Measurements from ENCODE around the gene TMEM82.

Gene TMEM82

DNA sequence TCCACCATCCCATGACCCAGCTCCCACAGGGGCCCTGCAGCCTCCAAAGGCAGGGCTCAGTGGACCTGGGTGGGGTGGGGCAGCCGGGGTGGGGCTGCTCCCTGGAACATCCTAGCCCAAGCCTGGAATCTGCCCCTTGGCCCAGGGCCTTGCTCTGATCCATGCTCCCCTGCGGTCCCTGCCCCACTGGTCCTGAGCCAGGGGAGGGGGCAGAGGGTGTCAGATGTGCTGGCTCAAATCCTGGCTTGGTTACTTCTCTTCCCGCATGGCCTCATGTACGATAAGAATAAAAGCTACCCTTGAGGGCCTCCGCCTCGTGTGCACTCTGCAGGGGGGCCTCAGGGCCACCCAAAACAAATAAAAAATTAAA, 5.4 kb upstream of the TMEM82 start:
- no peak for DNase-seq

- DNase-seq = no peak
Observed at GRCh38 chr1:15737324-15738319, 4.7 kb upstream of the TMEM82 start.

- DNase-seq = peak; percentile 31
Observed at GRCh38 chr1:15738416-15739113, 3.7 kb upstream of the TMEM82 start.

DNA sequence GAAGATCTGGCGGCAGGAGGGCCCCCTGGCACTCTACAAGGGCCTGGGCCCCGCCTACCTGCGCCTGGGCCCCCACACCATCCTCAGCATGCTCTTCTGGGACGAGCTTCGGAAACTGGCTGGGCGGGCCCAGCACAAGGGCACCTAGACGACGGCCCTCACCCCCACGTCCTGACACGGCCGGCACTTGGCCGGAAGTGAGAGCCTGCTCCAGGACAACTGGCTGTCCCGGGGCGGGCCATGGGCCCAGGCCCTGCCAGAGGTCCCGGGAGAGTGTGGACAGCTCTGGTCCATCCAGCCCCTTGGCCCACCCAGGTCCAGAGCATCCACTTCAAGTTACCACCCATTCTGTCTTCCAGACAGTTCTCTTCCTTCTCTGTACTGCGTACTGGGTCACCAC, 3.0 kb upstream of the TMEM82 start:
- DNase-seq = no peak

GRCh38 chr1:15739745-15740144, 2.6 kb upstream of the TMEM82 start:
- DNase-seq = no peak

DNA sequence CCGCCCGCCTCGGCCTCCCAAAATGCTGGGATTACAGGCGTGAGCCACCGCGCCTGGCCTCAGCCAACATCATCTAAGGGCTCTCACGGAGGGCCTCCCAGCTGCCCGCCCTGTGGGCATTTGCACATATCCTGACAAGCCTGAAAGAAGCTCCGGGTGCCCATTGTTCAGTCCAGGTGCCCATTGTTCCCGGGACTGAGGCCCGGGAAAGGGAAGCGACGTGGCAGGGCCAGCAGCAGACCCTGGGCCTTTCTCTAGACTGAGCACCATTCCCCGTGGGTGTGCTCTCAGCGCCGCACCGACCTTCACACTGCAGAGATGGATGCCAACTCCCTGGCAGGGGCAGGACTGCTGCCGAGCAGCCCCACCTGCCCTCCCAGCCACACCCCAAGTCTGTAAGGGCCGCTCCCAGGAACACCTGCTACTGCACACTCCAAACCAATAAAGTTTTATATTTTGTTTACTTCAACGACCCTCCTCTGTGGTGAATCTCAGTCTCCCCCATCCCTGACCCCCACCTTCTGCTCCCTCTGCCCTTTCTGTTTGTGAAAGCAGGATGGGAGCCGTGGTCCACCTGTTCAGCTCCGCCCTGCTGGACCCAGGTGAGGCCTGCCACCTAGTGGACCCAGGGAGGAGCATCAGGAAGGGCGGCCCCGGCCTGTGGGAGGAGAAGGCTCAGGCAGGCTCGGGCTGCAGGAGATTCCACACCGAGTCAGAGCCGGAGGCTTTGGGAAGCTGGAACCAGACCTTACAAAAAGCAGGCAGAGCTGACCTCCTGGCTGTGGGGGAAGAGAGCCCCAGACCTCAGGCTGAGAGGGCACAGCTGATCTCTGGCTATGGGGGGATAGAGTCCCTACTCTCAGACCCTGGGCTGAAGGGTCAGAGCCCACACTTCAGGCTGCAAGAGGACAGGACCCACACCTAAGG, 1.1 kb upstream of the TMEM82 start:
- DNase-seq = peak; percentile 47

DNA sequence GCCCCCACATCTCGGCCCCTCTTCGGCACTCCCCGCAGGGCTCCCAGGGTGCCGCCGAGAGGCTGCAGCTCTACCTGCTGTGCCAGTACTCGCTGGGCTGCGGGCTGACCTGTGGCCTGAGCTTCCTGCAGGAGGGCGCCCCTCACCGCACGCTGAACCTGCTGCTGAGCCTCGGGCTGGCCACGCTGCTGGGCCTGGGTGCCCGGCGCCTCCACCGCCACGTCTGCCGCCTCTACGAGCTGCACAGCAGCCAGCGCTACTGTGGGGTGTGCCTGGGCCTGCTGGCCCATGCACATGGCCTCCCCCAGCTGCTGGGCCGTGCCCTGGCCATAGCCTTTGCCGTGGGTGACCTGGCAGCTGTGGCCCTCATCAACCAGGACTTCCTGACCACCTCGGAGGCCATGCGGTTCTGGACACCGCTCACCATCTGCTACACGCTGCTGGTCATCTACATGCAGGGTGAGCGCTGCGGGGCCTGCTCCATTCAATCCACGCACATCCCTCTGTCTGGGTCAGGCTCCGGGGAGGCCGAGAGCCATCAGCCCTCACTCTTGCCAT, 1.9 kb downstream of the TMEM82 start:
- no peak for DNase-seq

DNA sequence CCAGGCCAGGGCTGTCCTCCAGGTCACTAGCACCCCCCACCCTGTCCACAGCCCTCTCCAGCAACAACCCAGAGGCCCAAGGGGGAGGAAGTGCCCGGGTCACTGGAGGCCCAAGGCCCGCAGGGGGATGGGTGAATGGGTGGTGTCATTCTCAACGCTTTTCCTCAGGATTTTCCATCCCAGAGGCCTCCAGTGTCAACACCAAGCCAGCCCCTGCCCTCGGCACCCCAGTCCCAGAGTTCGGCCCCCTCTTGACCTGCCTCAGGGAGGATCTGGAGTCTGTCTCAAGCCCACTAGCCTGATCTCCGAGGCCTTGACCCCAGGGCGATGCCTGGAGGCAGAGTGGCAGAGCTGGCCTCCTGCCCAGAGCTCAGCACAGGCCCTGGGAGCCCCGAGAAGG, 5.1 kb downstream of the TMEM82 start:
- no peak for DNase-seq

GRCh38 chr1:15748264-15748663, 6.0 kb downstream of the TMEM82 start:
- DNase-seq = no peak

- no peak for DNase-seq
Observed at GRCh38 chr1:15748690-15749398, 6.5 kb downstream of the TMEM82 start.

- peak; percentile 25 for DNase-seq
Observed at GRCh38 chr1:15749399-15750291, 7.3 kb downstream of the TMEM82 start.

- DNase-seq = no peak
Observed at GRCh38 chr1:15750924-15751323, 8.6 kb downstream of the TMEM82 start.

GRCh38 chr1:15751717-15752116, 9.4 kb downstream of the TMEM82 start:
- no peak for DNase-seq

GRCh38 chr1:15753776-15754175, 11.5 kb downstream of the TMEM82 start:
- no peak for DNase-seq

- no peak for DNase-seq
Observed at GRCh38 chr1:15755021-15755645, 12.8 kb downstream of the TMEM82 start.

DNA sequence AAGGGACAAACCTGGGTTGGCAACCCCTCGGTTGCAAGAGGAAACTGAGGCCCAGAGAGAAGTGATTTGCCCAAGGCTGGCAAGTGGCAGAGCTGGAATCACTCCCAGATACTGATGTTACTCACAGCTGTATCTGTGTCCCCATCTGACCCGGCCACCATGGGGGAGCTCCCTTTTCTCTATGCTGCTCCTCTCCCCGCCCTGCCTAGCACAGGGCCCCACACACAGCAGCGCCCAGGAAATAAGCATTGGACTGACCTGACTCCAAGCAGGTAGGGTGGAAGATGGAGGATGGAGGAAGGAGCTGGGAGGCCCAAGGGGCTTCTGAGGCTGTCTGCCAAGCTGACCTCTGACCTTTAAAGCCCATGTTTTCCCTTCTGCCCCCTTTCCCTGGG, 13.3 kb downstream of the TMEM82 start:
- no peak for DNase-seq

DNA sequence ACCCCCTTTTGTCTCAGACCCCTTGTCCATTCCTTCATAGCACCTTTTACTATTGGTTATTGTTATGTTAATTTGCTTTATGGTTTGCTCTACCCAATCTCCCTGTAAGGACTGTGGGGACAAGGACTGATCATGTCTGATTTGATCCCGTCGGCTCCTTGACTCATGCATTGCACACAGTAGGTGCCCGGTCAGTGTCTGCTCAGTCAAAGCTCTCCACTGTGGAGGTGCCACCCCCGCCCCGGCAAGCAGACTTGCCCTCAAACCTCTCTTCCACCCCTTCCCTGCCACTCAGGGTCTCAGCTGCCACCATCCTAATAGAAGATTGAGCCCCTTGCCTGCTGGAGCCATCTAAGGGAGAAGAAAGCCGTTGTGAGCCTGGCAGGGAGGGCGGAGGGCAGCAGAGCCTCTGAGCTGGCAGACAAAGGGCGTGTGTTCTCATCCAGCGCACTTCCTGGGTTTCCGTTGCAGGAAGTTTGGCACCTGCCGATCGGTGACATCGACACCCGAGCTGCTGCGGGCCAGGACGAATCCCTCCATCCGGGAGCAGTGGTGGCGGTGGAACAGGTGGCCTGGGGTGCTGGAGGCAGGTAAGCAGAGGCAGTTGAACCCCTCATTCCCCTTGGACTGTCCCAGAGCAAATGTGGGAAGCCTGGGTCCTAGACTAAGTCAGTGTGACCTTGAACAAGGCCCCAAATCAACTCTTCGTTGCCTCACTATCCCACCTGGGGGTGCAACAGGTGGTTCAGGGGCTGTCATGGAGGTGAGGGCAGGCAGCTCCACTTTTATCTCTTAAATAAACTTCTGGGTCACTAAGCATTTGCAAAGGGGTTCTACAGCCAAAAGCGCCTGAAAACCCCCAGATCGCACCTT, 14.1 kb downstream of the TMEM82 start:
- DNase-seq = no peak

GRCh38 chr1:15757016-15757543, 14.8 kb downstream of the TMEM82 start:
- no peak for DNase-seq
